ENCODE results near the gene METTL16.

GRCh38 chr17:2517539-2517938 is 5.9 kb upstream of the METTL16 start:
- TF ChIP-seq POLR2A (IDR thresholded peaks at IDR 0.05; ENCODE audit: low read length) (no peak), GATA1 (IDR thresholded peaks at IDR 0.05; ENCODE audit: low read depth, low read length) (no peak)

Data from erythroblast (primary cell).